Measurements from ENCODE around the gene IHH. TPM values are rescaled to one million over a fixed set of nuclear protein-coding genes. Genes with fewer than 3 reads are reported as not detected.

Gene IHH
- total RNA-seq, 2 experiments from 2014 or later = not detected

- ChIA-PET POLR2A (no interaction called here), CTCF (interaction anchor here (0.6 to 1.0 kb wide), 3 partner anchors 12 to 305 kb away, joined by 3 to 4 read pairs (median 3); partner anchors contain the start of gene RESP18)
Observed at GRCh38 chr2:219027511-219028055, 33.1 kb downstream of the IHH start.

GRCh38 chr2:219026946-219027345, 33.8 kb downstream of the IHH start:
- POLR2A ChIA-PET = no interaction called here
- CTCF ChIA-PET = interaction anchor here (0.5 to 1.0 kb wide), 3 partner anchors 11 to 94 kb away, joined by 3 read pairs; no protein-coding TSS in a partner anchor

- CTCF ChIA-PET = interaction anchor here (0.5 to 1.2 kb wide), 3 partner anchors 16 to 94 kb away, joined by 3 to 5 read pairs (median 3); no protein-coding TSS in a partner anchor
Observed at GRCh38 chr2:219025637-219026585, 34.8 kb downstream of the IHH start.

DNA sequence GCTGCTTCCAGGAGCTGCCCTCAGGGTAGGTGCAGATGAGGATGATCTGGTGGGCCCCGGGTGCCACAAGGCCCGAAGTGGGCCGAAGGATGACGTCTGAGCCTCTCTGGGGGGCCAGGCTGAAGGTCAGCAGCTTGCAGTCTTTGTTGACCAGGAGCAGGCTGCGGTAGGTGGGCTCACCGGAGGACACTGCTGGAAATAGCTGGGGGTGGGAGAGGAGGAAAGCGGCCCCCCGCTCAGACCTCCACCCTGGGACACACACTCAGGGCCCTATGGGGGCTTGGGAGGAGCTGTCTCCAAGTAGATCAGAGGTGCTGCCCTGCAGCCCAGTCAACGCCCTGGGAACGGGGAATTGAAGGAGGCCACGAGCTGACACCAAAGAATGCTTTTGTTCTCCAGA, 36.7 kb downstream of the IHH start:
- CTCF ChIA-PET = interaction anchor here (1.2 kb wide), 1 partner anchor 34 kb away, joined by 3 read pairs; no protein-coding TSS in a partner anchor
- POLR2A ChIA-PET = no interaction called here

More at GRCh38 chr2:219025637-219026585, 34.8 kb downstream of the IHH start:
- POLR2A ChIA-PET = no interaction called here

DNA sequence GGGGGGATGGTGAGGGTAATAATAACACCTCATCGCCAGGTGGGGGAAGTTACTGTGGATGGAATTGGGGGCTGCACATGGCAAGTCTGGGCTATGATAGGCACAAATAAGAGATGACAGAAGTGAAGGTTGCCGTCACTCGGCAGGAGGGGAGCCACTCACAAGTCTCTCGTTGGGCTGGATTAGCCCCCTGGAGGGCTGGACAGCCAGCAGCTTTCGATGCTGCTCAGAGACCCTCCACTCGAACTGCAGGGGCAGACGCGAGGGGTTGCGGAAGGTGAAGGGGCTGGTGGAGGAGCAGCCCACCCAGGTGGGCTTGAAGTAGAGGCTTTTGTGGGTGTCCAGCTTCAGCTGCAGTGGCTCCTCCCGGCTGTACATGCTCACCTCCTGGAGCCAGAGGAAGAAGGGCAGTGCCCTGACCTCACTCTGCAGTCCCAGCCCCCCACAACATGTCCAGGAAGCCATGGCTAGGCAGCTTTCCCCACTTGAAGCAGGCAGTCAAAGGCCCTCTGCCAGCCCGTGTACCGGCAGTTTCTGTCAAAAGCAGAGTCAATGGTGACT, 37.6 kb downstream of the IHH start:
- POLR2A ChIA-PET = no interaction called here
- CTCF ChIA-PET = no interaction called here

DNA sequence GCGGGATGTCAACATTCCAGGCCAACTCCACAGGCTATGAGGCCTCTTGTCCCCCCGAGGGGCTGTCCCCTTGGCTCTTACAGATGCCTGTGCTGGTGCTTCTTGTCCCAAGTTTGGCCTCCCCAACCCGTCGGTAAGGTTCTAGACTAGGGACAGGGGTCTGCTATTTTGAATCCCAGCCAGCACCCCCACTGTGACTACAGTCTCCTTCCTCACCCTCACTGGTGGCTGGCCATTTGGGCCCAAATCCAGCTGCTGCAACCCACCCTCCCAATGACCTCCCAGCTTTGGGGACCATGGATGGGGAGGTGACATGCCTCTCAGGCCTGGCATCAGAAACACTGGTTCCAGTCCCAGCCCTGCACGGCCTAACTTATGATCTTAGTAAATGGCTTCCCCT, 38.1 kb downstream of the IHH start:
- POLR2A ChIA-PET = no interaction called here
- CTCF ChIA-PET = no interaction called here

- CTCF ChIA-PET = no interaction called here
Observed at GRCh38 chr2:219022041-219022440, 38.7 kb downstream of the IHH start.

DNA sequence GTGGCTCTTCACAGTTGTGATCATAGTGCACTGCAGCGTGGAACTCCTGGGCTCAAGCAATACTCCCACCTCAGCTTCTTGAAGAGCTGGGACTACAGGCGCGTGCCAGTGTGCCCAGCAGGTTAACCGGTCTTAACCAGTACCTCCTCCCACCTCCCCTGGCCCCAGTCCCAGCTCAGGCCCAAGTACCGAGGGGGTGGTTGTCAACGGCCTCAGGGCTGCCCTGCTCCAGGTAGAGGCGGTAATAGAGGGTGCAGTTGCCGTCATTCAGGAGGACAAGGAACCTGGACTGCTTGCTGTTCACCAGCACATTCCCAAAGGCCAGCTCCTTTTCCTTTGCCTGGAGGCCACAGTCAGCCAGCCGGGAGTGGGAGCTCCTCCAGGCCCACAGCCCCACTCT, 39.1 kb downstream of the IHH start:
- ChIA-PET POLR2A (no interaction called here), CTCF (no interaction called here)

More at GRCh38 chr2:219022041-219022440, 38.7 kb downstream of the IHH start:
- POLR2A ChIA-PET = no interaction called here

GRCh38 chr2:219020604-219021365, 39.9 kb downstream of the IHH start:
- CTCF ChIA-PET = interaction anchor here (2.3 kb wide), 1 partner anchor 9 kb away, joined by 11 read pairs; no protein-coding TSS in a partner anchor

DNA sequence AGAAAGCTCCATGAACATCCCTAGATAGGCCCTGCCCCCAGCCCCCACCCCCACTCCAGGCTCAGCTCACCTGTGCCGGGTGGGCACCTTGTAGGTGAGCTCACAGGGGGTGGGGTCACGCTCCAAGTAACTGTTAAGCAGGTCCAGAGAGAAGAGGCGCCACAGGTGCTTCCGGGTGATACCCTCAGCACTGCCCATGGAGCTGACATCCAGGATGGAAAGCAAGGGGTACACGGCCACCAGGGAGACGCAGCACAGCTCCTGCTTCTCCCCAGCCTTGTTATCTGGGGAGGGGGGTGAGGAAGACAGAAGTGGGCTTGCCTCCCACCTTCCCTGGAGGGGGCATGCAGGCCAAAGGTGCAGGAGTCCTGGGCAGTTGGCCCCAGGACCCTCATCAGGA, 41.3 kb downstream of the IHH start:
- ChIA-PET POLR2A (no interaction called here), CTCF (interaction anchor here (2.3 kb wide), 1 partner anchor 10 kb away, joined by 11 read pairs; no protein-coding TSS in a partner anchor)

More at GRCh38 chr2:219020604-219021365, 39.9 kb downstream of the IHH start:
- POLR2A ChIA-PET = no interaction called here

- ChIA-PET CTCF (interaction anchor here (2.3 kb wide), 1 partner anchor 11 kb away, joined by 11 read pairs; no protein-coding TSS in a partner anchor), POLR2A (no interaction called here)
Observed at GRCh38 chr2:219018726-219019125, 42.0 kb downstream of the IHH start.

DNA sequence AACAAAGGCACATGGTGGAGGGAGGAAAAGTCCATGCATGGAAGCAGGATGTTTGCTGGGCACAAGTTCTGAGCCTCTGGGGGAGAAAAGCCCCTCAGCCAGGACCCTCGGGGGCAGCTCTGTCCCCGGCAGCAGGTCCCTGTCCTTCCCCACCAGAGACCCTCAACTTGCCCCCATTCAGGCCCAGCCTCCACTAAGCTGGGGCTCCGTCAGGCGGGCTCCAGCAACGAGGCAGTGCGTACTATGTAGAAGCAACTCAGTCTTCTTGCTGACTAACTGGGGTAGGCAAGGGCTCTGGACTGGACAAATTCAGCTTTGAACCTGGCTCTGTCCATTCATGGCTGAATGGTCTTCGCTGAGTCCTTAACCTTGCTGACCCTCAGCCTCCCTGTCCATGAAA, 42.4 kb downstream of the IHH start:
- ChIA-PET POLR2A (no interaction called here), CTCF (interaction anchor here (1.0 kb wide), 1 partner anchor 12 kb away, joined by 3 read pairs; no protein-coding TSS in a partner anchor)

- POLR2A ChIA-PET = no interaction called here
- CTCF ChIA-PET = interaction anchor here (0.8 to 1.1 kb wide), 3 partner anchors 11 to 37 kb away, joined by 3 to 4 read pairs (median 3); no protein-coding TSS in a partner anchor
Observed at GRCh38 chr2:219017201-219017931, 43.4 kb downstream of the IHH start.

- CTCF ChIA-PET = interaction anchor here (0.8 to 1.1 kb wide), 2 partner anchors 12 to 37 kb away, joined by 3 to 4 read pairs; no protein-coding TSS in a partner anchor
- POLR2A ChIA-PET = no interaction called here
Observed at GRCh38 chr2:219016721-219017120, 44.0 kb downstream of the IHH start.

DNA sequence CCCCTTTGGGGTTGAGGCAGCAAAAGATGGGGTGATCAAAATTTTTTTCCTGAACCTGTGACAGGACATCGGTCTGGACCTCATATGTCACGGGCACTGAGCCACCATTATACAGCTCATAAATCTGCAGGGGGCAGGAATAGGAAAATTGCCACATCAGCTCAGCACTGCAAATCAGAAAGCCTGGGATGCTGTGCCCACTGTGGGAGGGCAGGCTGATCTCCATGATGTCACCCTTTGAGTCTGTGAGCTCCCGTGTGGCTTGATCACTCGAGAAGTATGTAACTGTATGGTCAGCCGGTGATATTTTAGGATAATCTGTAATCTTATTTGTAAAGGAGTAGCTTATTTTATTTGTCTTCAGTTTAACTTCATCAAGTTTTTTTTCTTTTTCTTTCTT, 49.8 kb downstream of the IHH start:
- ChIA-PET POLR2A (no interaction called here), CTCF (interaction anchor here (0.6 to 1.3 kb wide), 7 partner anchors 9 to 515 kb away, joined by 3 to 6 read pairs (median 3); no protein-coding TSS in a partner anchor)

- CTCF ChIA-PET = interaction anchor here (0.6 to 1.3 kb wide), 7 partner anchors 8 to 514 kb away, joined by 3 to 6 read pairs (median 3); no protein-coding TSS in a partner anchor
- POLR2A ChIA-PET = interaction anchor here (0.6 kb wide), 1 partner anchor 323 kb away, joined by 3 read pairs; no protein-coding TSS in a partner anchor
Observed at GRCh38 chr2:219010162-219010756, 50.5 kb downstream of the IHH start.

- ChIA-PET POLR2A (no interaction called here), CTCF (no interaction called here)
Observed at GRCh38 chr2:219009294-219009693, 51.4 kb downstream of the IHH start.

Measured in activated CD8-positive, alpha-beta memory T cell treated with anti-CD3 and anti-CD28 coated beads for 36 hours (primary cell).